K562 (cell line): ENCODE results near the gene HSD3B7. TPM values are rescaled to one million over a fixed set of nuclear protein-coding genes. Genes with fewer than 3 reads are reported as not detected.

Experiments used
- ATAC-seq: fragments of 200-7000 bp; cut with Tn5 transposase; 3 replicates; pipeline ENCODE4 v1.9.1; 2020; ENCODE audit warnings: moderate library complexity
- BruUV-seq: library from RNA; stranded (reverse); fragments of 400-500 nt; replicated peaks from 2 replicates; lab custom pipeline; 2021; lab: Mats Ljungman, UMichigan
- CTCF ChIA-PET: fragments of 300-600 bp; formaldehyde crosslinking; extraction: SDS; loops from one replicate; lab custom pipeline; 2021; ENCODE audit warnings: low intra/inter-chr PET ratio; lab: Yijun Ruan, JAX
- POLR2A ChIA-PET: fragments of 300-600, 350-650 bp; sonication (Branson Sonifier 250); formaldehyde crosslinking; extraction: SDS; loops from one replicate; lab custom pipeline; 2021; ENCODE audit warnings: antibody characterized with exemption, inconsistent platforms; lab: Yijun Ruan, JAX
- DNase-seq, 4 experiments: peaks; one replicate each; pipeline versions ENCODE4 v3.0.0 to v3.0.0-alpha.2; 2011 to 2018; ENCODE audit warnings: low spot score in 3 of 4, mixed read lengths in 3 of 4; ENCODE audit errors: extremely low read depth in 1 of 4
- FAIRE-seq: peaks from 2 replicates; lab custom pipeline; 2011; peaks lifted over from hg19 to GRCh38; lab: Jason Lieb, UNC
- H2AFZ ChIP-seq: 2 replicates; pipeline ENCODE4 v1.6.0; 2011; ENCODE audit warnings: low read depth, low read length, control low read depth, inconsistent platforms
- H3K27ac ChIP-seq: fragments of 200-600 bp; 3 replicates; pipeline ENCODE4 v1.8.0; 2011; ENCODE audit warnings: low read depth, mild to moderate bottlenecking, control low read depth, inconsistent platforms, low read length, moderate library complexity, mixed read lengths; ENCODE audit errors: extremely low read depth
- H3K27me3 ChIP-seq, 2 experiments: fragments of 300-600 bp in 1 of 2; 2 replicates in 1 of 2; 3 replicates in 1 of 2; pipeline versions ENCODE4 v1.6.0 to v1.8.0; 2011; ENCODE audit warnings: inconsistent platforms in 2 of 2, low read length in 2 of 2, mild to moderate bottlenecking in 1 of 2, mixed read lengths in 1 of 2, moderate library complexity in 1 of 2; ENCODE audit not compliant: control insufficient read depth in 2 of 2, insufficient read depth in 2 of 2
- H3K36me3 ChIP-seq: fragments of 300-600 bp; 3 replicates; pipeline ENCODE4 v1.8.0; 2011; ENCODE audit warnings: mild to moderate bottlenecking, low read length, inconsistent platforms; ENCODE audit not compliant: control insufficient read depth, insufficient read depth
- H3K4me1 ChIP-seq, 2 experiments: fragments of 200-600 bp in 1 of 2; replicated peaks in 1 of 2; 2 replicates in 1 of 2; 3 replicates in 1 of 2; pipeline versions ENCODE4 v1.5.1 to v1.8.0; 2011; ENCODE audit warnings: inconsistent platforms in 2 of 2, low read length in 2 of 2, mild to moderate bottlenecking in 1 of 2, mixed read lengths in 1 of 2, moderate library complexity in 1 of 2; ENCODE audit not compliant: control insufficient read depth in 2 of 2, insufficient read depth in 2 of 2
- H3K4me2 ChIP-seq: 2 replicates; pipeline ENCODE4 v1.6.1; 2011; ENCODE audit warnings: low read length, control low read depth, inconsistent platforms, mixed read lengths; ENCODE audit not compliant: insufficient read depth
- H3K4me3 ChIP-seq: fragments of 200-600 bp; sonication (generic), shearing (Covaris generic); 2 replicates; pipeline ENCODE4 v1.5.1; 2016; ENCODE audit warnings: control low read depth, inconsistent platforms
- H3K79me2 ChIP-seq: fragments of 200-600 bp; 3 replicates; pipeline ENCODE4 v1.8.0; 2011; ENCODE audit warnings: low read length, inconsistent platforms; ENCODE audit not compliant: control insufficient read depth, insufficient read depth
- H3K9ac ChIP-seq, 2 experiments: 2 replicates each; pipeline versions ENCODE4 v1.6.0 to v1.6.1; 2011; ENCODE audit warnings: low read depth in 2 of 2, low read length in 2 of 2, control low read depth in 1 of 2, inconsistent platforms in 1 of 2, mild to moderate bottlenecking in 1 of 2, mixed read lengths in 1 of 2; ENCODE audit not compliant: insufficient read depth in 1 of 2
- H3K9me1 ChIP-seq: one replicate; pipeline ENCODE4 v1.6.0; 2011; ENCODE audit warnings: inconsistent platforms, mild to moderate bottlenecking, low read length, moderate library complexity; ENCODE audit not compliant: control insufficient read depth, insufficient read depth
- H3K9me3 ChIP-seq: replicated peaks from 2 replicates; pipeline ENCODE4 v1.5.1; 2011; ENCODE audit warnings: low read depth, low read length, inconsistent platforms; ENCODE audit not compliant: control insufficient read depth, insufficient read depth
- H4K20me1 ChIP-seq: replicated peaks from 2 replicates; pipeline ENCODE4 v1.6.1; 2011; ENCODE audit warnings: low read length, inconsistent platforms, mixed read lengths; ENCODE audit not compliant: control insufficient read depth, insufficient read depth
- CHD2 ChIP-seq: IDR thresholded peaks from 2 replicates; pipeline ENCODE4 v1.6.1; 2011; ENCODE audit warnings: low read depth, low read length
- PCBP1 ChIP-seq: fragments of 200-400 bp; formaldehyde crosslinking; IDR thresholded peaks from 2 replicates; pipeline ENCODE4 v1.6.1; 2018; ENCODE audit warnings: mild to moderate bottlenecking, low read depth, low read length; ENCODE audit not compliant: poor library complexity, severe bottlenecking
- POLR3A ChIP-seq: IDR thresholded peaks from 2 replicates; pipeline ENCODE4 v1.6.1; 2011; ENCODE audit warnings: borderline replicate concordance, mild to moderate bottlenecking, moderate library complexity; ENCODE audit not compliant: insufficient read length, insufficient read depth; ENCODE audit errors: extremely low read depth
- PRPF4 ChIP-seq: fragments of 200-400 bp; formaldehyde crosslinking; IDR thresholded peaks from one replicate; pipeline ENCODE4 v1.6.1; 2017; ENCODE audit warnings: low read length, low read depth, mild to moderate bottlenecking; ENCODE audit not compliant: insufficient read depth, poor library complexity, severe bottlenecking
- RBM34 ChIP-seq: fragments of 200-400 bp; formaldehyde crosslinking; IDR thresholded peaks from 2 replicates; pipeline ENCODE4 v1.6.1; 2018; ENCODE audit warnings: low read length, borderline replicate concordance; ENCODE audit not compliant: insufficient read depth
- RNF2 ChIP-seq: sonication (generic); IDR thresholded peaks from 2 replicates; pipeline ENCODE4 v1.6.1; 2016
- SREBF1 ChIP-seq: fragments of 150-350 bp; IDR thresholded peaks from 2 replicates; pipeline ENCODE4 v1.6.1; 2014; ENCODE audit warnings: antibody characterized with exemption, low read depth, low read length, borderline replicate concordance
- ZNF384 ChIP-seq: IDR thresholded peaks from 2 replicates; pipeline ENCODE4 v1.6.1; 2012; ENCODE audit warnings: low read depth, low read length, improper control_type of control experiment
- ZNF778 ChIP-seq: fragments of 450-650 bp; formaldehyde crosslinking; IDR thresholded peaks from 2 replicates; pipeline ENCODE4 v1.4.0; 2020; ENCODE audit warnings: mild to moderate bottlenecking, moderate library complexity
- WGBS: fragments of 100-300 bp; shearing (Covaris generic); methylation state at CpG from one replicate; pipeline ENCODE4 v1.1.6; 2016; ENCODE audit warnings: low coverage, mixed read lengths; ENCODE audit not compliant: insufficient coverage; ENCODE audit errors: missing lambda C conversion rate; 5-methylcytosine and 5-hydroxymethylcytosine counted together
- in situ Hi-C: fragments of 300-500 bp; cut with MboI; formaldehyde crosslinking; loops from 4 replicates; pipeline ENCODE4 v1.15.0; 2018; ENCODE audit warnings: inconsistent platforms, mixed read lengths
- intact Hi-C: fragments of 100-400 bp; cut with micrococcal nuclease; formaldehyde crosslinking; loops from 2 replicates; pipeline ENCODE4 v1.14.2; 2022
- polyA plus RNA-seq, 8 experiments: library from polyadenylated mRNA; depleted of rRNA in 4 of 8; stranded (reverse) in 5 of 8; unstranded in 3 of 8; fragments of >200 nt; fragmentation: Nextera tagmentation in 2 of 8; fragmentation: Illumina TruSeq in 1 of 8; extraction: Ambion mirVana in 2 of 8; extraction: Trizol in 1 of 8; gene quantifications; 2 replicates each; pipeline versions ENCODE4 v1.2.1 to v1.2.3, GENCODE V29; 2011 to 2014; ENCODE audit warnings: inconsistent platforms in 1 of 8, missing spikeins in 1 of 8
- total RNA-seq, 7 experiments: library from RNA; depleted of rRNA in 6 of 7; stranded (reverse); fragments of >200 nt in 6 of 7; fragmentation: Illumina TruSeq in 2 of 7; extraction: Trizol in 2 of 7; gene quantifications; 2 replicates each; pipeline versions ENCODE4 v1.2.1 to v1.2.3, GENCODE V29; 2011 to 2021; ENCODE audit warnings: low replicate concordance in 1 of 7
- TF ChIP-seq, protein P1 (sequence below): fragments of 450-650 bp; IDR thresholded peaks from 2 replicates; pipeline ENCODE4 v1.6.1; 2018; ENCODE audit not compliant: partially characterized antibody
- TF ChIP-seq, protein P2 (sequence below): fragments of 200-800 bp; sonication (Bioruptor generic); IDR thresholded peaks from 2 replicates; pipeline ENCODE4 v1.6.1; 2017; ENCODE audit warnings: missing genetic modification characterization, missing compliant biosample characterization
- TF ChIP-seq, protein P3 (sequence below): fragments of 450-650 bp; IDR thresholded peaks from 2 replicates; pipeline ENCODE4 v1.6.1; 2017; ENCODE audit warnings: antibody characterized with exemption

The HSD3B7 gene
- total and polyA plus RNA-seq, 9 of the 15 experiments (the other 6 are each of a cell fraction or from before 2014, with no cell fraction given): 5.4 to 49.1 (median 23.0) TPM

DNA sequence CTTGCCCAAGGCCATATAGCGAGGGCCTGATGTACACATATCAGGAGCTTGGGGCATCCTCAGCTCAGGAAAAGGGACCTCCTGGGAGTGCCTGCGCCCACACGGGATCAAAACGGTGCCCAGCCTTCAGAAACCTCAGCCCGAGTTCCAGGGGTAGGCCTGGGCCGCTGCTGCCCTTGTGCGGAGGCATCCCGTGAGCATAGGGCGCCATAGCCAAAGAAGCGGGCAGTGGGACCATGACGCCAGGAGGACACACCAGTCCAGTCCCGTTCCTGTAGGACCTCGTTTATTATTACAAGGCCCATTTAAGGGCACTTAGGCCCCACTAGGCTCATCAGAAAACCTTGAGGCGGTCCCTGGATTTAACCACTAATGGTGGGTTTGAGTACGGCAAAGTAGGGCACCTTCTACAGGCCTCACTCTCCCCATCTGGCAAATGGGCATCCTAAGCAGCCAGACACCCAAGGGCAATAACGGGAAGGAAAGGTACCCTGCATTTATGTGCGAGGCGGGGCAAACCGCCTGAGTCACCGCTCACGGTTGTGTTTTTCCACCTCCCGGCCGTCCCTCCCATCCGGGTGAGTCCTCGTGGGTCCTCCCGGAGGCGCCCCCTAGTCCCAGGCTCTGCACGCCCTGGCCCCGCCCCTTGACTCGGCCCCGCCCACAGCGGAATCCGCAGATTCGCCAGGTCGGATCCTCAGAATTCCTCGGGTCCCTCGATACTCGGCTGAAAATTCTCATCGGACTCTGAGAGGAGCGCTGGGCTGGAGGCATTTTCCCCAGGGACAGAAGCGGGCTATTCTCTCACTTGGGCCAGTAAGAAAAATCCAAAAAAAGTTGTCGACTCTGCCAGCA is 28.2 kb upstream of the HSD3B7 start:
- Histone ChIP-seq H3K9ac (peak overlapping the region; percentile 100), H3K27me3 (no peaks in the 10 kb centered on the region), H3K9me3 (no peaks in the 10 kb centered on the region), H3K79me2 (peaks cover 36% of the 10 kb centered on the region), H4K20me1 (peaks cover 6% of the 10 kb centered on the region), H3K4me3 (peak overlapping the region; percentile 96), H2AFZ (peak overlapping the region; percentile 98), H3K27ac (peak overlapping the region; percentile 99), H3K36me3 (peaks cover 39% of the 10 kb centered on the region), H3K4me1 (peaks cover 28 to 35% of the 10 kb centered on the region in 2 experiments; a peak in 4 of 5 replicates), H3K9me1 (peaks cover 4% of the 10 kb centered on the region), H3K4me2 (peak overlapping the region; percentile 95)
- POLR2A ChIA-PET: interaction anchor here (0.6 to 1.0 kb wide), 5 partner anchors 166 to 905 kb away, joined by 3 read pairs; no protein-coding TSS in a partner anchor
- FAIRE-seq (peak; percentile 95), DNase-seq (peak; percentile 84 to 94 (median 90)), ATAC-seq (peak; percentile 85)
- CTCF ChIA-PET: no interaction called here
- BruUV-seq: TSS peak; percentile 90
- WGBS: 25% methylated on average over 37 of the region's 42 CpGs
- intact Hi-C loops (loop anchor here (10.0 kb wide), 2 partner anchors 138 to 498 kb away; partner anchors contain the start of genes ARMC5 and VKORC1), in situ Hi-C loops (loop anchor here (10.0 to 25.0 kb wide), 2 partner anchors 738 to 905 kb away; partner anchors contain the start of gene ZNF267)
- TF ChIP-seq PCBP1 (no peak), CHD2 (no peak), ZNF778 (CRISPR knock-in tag) (no peak), RBM34 (no peak), RNF2 (no peak), SREBF1 (no peak), POLR3A (no peak), ZNF384 (no peak), PRPF4 (no peak)
- TF ChIP-seq, protein P1, sequence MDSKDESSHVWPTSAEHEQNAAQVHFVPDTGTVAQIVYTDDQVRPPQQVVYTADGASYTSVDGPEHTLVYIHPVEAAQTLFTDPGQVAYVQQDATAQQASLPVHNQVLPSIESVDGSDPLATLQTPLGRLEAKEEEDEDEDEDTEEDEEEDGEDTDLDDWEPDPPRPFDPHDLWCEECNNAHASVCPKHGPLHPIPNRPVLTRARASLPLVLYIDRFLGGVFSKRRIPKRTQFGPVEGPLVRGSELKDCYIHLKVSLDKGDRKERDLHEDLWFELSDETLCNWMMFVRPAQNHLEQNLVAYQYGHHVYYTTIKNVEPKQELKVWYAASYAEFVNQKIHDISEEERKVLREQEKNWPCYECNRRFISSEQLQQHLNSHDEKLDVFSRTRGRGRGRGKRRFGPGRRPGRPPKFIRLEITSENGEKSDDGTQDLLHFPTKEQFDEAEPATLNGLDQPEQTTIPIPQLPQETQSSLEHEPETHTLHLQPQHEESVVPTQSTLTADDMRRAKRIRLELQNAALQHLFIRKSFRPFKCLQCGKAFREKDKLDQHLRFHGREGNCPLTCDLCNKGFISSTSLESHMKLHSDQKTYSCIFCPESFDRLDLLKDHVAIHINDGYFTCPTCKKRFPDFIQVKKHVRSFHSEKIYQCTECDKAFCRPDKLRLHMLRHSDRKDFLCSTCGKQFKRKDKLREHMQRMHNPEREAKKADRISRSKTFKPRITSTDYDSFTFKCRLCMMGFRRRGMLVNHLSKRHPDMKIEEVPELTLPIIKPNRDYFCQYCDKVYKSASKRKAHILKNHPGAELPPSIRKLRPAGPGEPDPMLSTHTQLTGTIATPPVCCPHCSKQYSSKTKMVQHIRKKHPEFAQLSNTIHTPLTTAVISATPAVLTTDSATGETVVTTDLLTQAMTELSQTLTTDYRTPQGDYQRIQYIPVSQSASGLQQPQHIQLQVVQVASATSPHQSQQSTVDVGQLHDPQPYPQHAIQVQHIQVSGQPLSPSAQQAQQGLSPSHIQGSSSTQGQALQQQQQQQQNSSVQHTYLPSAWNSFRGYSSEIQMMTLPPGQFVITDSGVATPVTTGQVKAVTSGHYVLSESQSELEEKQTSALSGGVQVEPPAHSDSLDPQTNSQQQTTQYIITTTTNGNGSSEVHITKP: peak; percentile 52
- TF ChIP-seq, protein P2, sequence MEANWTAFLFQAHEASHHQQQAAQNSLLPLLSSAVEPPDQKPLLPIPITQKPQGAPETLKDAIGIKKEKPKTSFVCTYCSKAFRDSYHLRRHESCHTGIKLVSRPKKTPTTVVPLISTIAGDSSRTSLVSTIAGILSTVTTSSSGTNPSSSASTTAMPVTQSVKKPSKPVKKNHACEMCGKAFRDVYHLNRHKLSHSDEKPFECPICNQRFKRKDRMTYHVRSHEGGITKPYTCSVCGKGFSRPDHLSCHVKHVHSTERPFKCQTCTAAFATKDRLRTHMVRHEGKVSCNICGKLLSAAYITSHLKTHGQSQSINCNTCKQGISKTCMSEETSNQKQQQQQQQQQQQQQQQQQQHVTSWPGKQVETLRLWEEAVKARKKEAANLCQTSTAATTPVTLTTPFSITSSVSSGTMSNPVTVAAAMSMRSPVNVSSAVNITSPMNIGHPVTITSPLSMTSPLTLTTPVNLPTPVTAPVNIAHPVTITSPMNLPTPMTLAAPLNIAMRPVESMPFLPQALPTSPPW (CRISPR knock-in tag): no peak
- TF ChIP-seq, protein P3, sequence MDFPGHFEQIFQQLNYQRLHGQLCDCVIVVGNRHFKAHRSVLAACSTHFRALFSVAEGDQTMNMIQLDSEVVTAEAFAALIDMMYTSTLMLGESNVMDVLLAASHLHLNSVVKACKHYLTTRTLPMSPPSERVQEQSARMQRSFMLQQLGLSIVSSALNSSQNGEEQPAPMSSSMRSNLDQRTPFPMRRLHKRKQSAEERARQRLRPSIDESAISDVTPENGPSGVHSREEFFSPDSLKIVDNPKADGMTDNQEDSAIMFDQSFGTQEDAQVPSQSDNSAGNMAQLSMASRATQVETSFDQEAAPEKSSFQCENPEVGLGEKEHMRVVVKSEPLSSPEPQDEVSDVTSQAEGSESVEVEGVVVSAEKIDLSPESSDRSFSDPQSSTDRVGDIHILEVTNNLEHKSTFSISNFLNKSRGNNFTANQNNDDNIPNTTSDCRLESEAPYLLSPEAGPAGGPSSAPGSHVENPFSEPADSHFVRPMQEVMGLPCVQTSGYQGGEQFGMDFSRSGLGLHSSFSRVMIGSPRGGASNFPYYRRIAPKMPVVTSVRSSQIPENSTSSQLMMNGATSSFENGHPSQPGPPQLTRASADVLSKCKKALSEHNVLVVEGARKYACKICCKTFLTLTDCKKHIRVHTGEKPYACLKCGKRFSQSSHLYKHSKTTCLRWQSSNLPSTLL: no peak
